SU-DHL-6 (cell line): Measurements from ENCODE around the gene DISP1.

ENCODE experiments used
- H2AFZ ChIP-seq: fragments of 200-600 bp; sonication (generic); 2 replicates; pipeline ENCODE4 v1.6.1; 2014; ENCODE audit warnings: low read depth, mild to moderate bottlenecking, moderate library complexity, mixed read lengths, antibody characterized with exemption, low read length; ENCODE audit not compliant: severe bottlenecking
- H3F3A ChIP-seq: fragments of 200-600 bp; shearing (Covaris generic); 2 replicates; pipeline ENCODE4 v1.6.0; 2016; ENCODE audit warnings: antibody characterized with exemption, mild to moderate bottlenecking; ENCODE audit not compliant: insufficient read depth
- H3K27ac ChIP-seq: fragments of 200-600 bp; sonication (generic); 2 replicates; pipeline ENCODE4 v1.5.1; 2016; ENCODE audit warnings: low read depth, mild to moderate bottlenecking, low read length, moderate library complexity, mixed read lengths
- H3K27me3 ChIP-seq: fragments of 200-600 bp; sonication (generic), shearing (Covaris generic); 2 replicates; pipeline ENCODE4 v1.6.0; 2014; ENCODE audit warnings: mild to moderate bottlenecking, low read length
- H3K36me3 ChIP-seq: fragments of 200-600 bp; sonication (generic); 2 replicates; pipeline ENCODE4 v1.6.1; 2014; ENCODE audit warnings: mild to moderate bottlenecking, low read length, mixed read lengths
- H3K4me2 ChIP-seq: fragments of 300-600, 200-600 bp; shearing (Covaris generic), sonication (generic); 2 replicates; pipeline ENCODE4 v1.6.0; 2014; ENCODE audit warnings: low read length, low read depth, mild to moderate bottlenecking; ENCODE audit not compliant: poor library complexity, severe bottlenecking
- H3K4me3 ChIP-seq: fragments of 200-600 bp; sonication (generic); 2 replicates; pipeline ENCODE4 v1.5.1; 2014; ENCODE audit warnings: antibody characterized with exemption, low read length, mild to moderate bottlenecking, mixed read lengths; ENCODE audit not compliant: insufficient read depth, poor library complexity, severe bottlenecking
- H3K79me2 ChIP-seq: fragments of 200-600 bp; sonication (generic); 2 replicates; pipeline ENCODE4 v1.6.1; 2014; ENCODE audit warnings: mild to moderate bottlenecking, low read length, moderate library complexity; ENCODE audit not compliant: insufficient read depth
- H3K9ac ChIP-seq: fragments of 200-600 bp; sonication (generic); 2 replicates; pipeline ENCODE4 v1.7.0; 2014; ENCODE audit warnings: mild to moderate bottlenecking, low read length
- H3K9me2 ChIP-seq: fragments of 200-600 bp; sonication (generic); replicated peaks from 2 replicates; pipeline ENCODE4 v1.6.1; 2014; ENCODE audit warnings: low read length; ENCODE audit not compliant: insufficient read depth
- H3K9me3 ChIP-seq: fragments of 200-600 bp; sonication (generic); 2 replicates; pipeline ENCODE4 v1.6.1; 2014; ENCODE audit warnings: low read length, mixed read lengths; ENCODE audit not compliant: insufficient read depth
- H4K20me1 ChIP-seq: fragments of 200-600 bp; sonication (generic); 2 replicates; pipeline ENCODE4 v1.6.1; 2014; ENCODE audit warnings: low read depth, mild to moderate bottlenecking, antibody characterized with exemption, low read length, moderate library complexity, mixed read lengths
- EZH2phosphoT487 ChIP-seq: fragments of 200-600 bp; sonication (generic), shearing (Covaris generic); conservative IDR thresholded peaks from 2 replicates; pipeline ENCODE4 v1.6.1; 2018; ENCODE audit warnings: mild to moderate bottlenecking, antibody characterized with exemption, low read length, moderate library complexity, mixed read lengths
- TF ChIP-seq, protein P1 (sequence below): fragments of 200-600 bp; sonication (generic); IDR thresholded peaks from one replicate; pipeline ENCODE4 v1.5.1; 2017; ENCODE audit warnings: antibody characterized with exemption, mild to moderate bottlenecking, low read length, moderate library complexity; ENCODE audit not compliant: insufficient read depth, poor library complexity, severe bottlenecking

The DISP1 gene

DNA sequence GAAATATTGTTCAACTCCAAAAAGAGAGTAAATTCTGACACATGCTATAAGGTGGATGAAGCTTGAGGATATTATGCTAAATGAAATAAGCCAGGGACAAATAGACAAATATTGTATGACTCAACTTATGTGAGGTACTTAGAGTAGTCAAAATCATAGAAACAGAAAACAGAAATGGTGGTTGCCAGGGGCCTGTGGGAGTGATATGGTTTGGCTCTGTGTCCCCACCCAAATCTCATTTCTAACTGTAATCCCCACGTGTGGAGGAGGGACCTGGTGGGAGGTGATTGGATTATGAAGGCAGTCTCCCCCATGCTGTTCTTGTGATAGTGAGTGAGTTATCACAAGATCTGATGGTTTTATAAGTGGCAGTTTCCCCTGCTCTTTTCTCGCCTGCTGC, 24.7 kb upstream of the DISP1 start:
- Histone ChIP-seq H3K4me2 (no peak overlapping the region), H3K36me3 (no peaks in the 10 kb centered on the region), H3K9me3 (no peaks in the 10 kb centered on the region), H3F3A (no peaks in the 10 kb centered on the region), H4K20me1 (no peaks in the 10 kb centered on the region), H3K27me3 (no peaks in the 10 kb centered on the region), H3K9me2 (no peaks in the 10 kb centered on the region), H2AFZ (no peak overlapping the region), H3K9ac (no peak overlapping the region), H3K27ac (no peak overlapping the region), H3K79me2 (no peaks in the 10 kb centered on the region), H3K4me3 (no peak overlapping the region)
- TF ChIP-seq, protein P1, sequence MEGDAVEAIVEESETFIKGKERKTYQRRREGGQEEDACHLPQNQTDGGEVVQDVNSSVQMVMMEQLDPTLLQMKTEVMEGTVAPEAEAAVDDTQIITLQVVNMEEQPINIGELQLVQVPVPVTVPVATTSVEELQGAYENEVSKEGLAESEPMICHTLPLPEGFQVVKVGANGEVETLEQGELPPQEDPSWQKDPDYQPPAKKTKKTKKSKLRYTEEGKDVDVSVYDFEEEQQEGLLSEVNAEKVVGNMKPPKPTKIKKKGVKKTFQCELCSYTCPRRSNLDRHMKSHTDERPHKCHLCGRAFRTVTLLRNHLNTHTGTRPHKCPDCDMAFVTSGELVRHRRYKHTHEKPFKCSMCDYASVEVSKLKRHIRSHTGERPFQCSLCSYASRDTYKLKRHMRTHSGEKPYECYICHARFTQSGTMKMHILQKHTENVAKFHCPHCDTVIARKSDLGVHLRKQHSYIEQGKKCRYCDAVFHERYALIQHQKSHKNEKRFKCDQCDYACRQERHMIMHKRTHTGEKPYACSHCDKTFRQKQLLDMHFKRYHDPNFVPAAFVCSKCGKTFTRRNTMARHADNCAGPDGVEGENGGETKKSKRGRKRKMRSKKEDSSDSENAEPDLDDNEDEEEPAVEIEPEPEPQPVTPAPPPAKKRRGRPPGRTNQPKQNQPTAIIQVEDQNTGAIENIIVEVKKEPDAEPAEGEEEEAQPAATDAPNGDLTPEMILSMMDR = no peak
- TF ChIP-seq EZH2phosphoT487 = no peak

DNA sequence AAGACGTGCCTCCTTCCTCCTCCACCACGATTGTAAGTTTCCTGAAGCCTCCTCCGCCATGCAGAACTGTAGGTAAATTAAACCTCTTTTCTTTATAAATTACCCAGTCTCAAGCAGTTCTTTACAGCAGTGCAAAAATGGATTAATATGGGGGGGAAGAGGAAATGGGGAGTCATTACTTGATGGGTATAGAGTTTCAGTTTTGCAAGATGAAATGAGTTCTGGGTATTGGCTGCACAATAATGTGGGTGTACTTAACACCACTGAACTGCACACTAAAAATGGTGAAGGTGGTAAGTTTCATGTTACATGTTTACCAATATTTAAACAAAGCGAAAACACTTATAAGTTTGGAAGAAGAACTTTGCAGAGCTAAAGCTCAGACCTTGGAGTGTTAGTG, 24.3 kb upstream of the DISP1 start:
- no peaks in the 10 kb centered on the region for H3K9me3 ChIP-seq
- no peaks in the 10 kb centered on the region for H3K36me3 ChIP-seq
- no peak overlapping the region for H2AFZ ChIP-seq
- no peaks in the 10 kb centered on the region for H3K9me2 ChIP-seq
- H3K79me2 ChIP-seq = no peaks in the 10 kb centered on the region
- H3K4me3 ChIP-seq = no peak overlapping the region
- H3K9ac ChIP-seq = no peak overlapping the region
- no peak overlapping the region for H3K4me2 ChIP-seq
- no peak overlapping the region for H3K27ac ChIP-seq
- H4K20me1 ChIP-seq = no peaks in the 10 kb centered on the region
- H3F3A ChIP-seq = no peaks in the 10 kb centered on the region
- TF ChIP-seq EZH2phosphoT487 = no peak
- TF ChIP-seq, protein P1 = no peak
- H3K27me3 ChIP-seq = no peaks in the 10 kb centered on the region

DNA sequence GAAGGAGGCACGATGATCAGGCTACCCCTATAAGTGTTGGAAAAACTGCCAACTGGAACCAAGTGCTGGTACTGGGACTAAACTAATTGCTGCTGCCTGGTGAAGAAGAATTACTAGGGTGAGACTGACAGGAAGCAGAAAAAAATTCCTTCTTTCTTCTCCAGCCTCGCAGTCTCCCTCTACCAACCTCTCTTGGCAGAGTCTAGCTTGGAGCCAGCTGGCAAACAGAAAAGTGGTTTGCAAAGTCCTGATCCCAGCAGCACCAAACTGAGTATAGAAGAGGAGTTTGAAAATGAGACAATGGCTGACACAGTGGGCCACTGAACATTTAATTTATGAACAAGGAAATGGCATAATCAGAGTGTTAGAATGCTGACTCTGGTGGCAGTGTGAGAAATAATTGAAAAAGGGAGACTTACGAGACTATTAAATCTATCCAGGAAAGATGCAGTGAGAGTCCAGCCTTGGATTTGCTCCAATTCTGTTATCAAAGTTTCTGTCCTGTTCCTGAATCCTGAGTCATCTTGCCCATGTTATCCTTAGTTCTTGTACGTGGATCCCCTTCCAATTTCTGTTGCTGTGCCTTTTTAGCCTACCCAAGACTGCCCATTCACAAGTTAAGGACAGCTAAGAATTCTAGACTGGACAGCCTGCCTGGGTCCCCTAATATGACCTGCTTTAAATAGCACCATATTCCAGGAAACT, 23.7 kb upstream of the DISP1 start:
- no peaks in the 10 kb centered on the region for H3K9me2 ChIP-seq
- no peaks in the 10 kb centered on the region for H3F3A ChIP-seq
- H3K27ac ChIP-seq = no peak overlapping the region
- no peak overlapping the region for H3K4me3 ChIP-seq
- H4K20me1 ChIP-seq = no peaks in the 10 kb centered on the region
- H2AFZ ChIP-seq = no peak overlapping the region
- no peaks in the 10 kb centered on the region for H3K36me3 ChIP-seq
- H3K9me3 ChIP-seq = no peaks in the 10 kb centered on the region
- H3K9ac ChIP-seq = no peak overlapping the region
- TF ChIP-seq, protein P1 = no peak
- TF ChIP-seq EZH2phosphoT487 = no peak
- H3K4me2 ChIP-seq = no peak overlapping the region
- no peaks in the 10 kb centered on the region for H3K79me2 ChIP-seq
- no peaks in the 10 kb centered on the region for H3K27me3 ChIP-seq
